Lung microvascular endothelial cell (primary cell): Measurements from ENCODE around the gene COPS7A. TPM values are rescaled to one million over a fixed set of nuclear protein-coding genes. Genes with fewer than 3 reads are reported as not detected.

Source experiments
- DNase-seq, 2 donors: peaks; one replicate each; pipeline versions ENCODE4 v3.0.0 to v3.0.0-alpha.2; 2010; ENCODE audit warnings: low read depth in 2 of 2
- total RNA-seq: library from RNA; depleted of rRNA; stranded (reverse); fragments of >200 nt; gene quantifications from 2 replicates; pipeline ENCODE4 v1.2.1, GENCODE V29; 2014

The COPS7A gene
- total RNA-seq, 1 donor from 2014 or later, result 43.5 TPM

GRCh38 chr12:6769666-6770065, 45.8 kb downstream of the COPS7A start:
- no peak for DNase-seq

GRCh38 chr12:6770094-6770493, 46.2 kb downstream of the COPS7A start:
- no peak for DNase-seq

GRCh38 chr12:6770600-6770999, 46.8 kb downstream of the COPS7A start:
- no peak for DNase-seq

GRCh38 chr12:6771091-6771495, 47.2 kb downstream of the COPS7A start:
- DNase-seq, result peak; percentile 69 to 78

GRCh38 chr12:6771509-6772330, 47.9 kb downstream of the COPS7A start:
- DNase-seq, result no peak

- DNase-seq, result no peak
Observed at GRCh38 chr12:6772331-6772695, 48.5 kb downstream of the COPS7A start, which contains the start of gene LAG3. Gene LAG3, plus strand, starts transcription at chr12:6772520. Its CDS starts 333 bp downstream, at chr12:6772853.

GRCh38 chr12:6772726-6773589, 49.1 kb downstream of the COPS7A start:
- DNase-seq, result no peak

- DNase-seq, result no peak
Observed at GRCh38 chr12:6773590-6774351, 49.9 kb downstream of the COPS7A start.

GRCh38 chr12:6774499-6775062, 50.7 kb downstream of the COPS7A start:
- DNase-seq, result no peak

GRCh38 chr12:6775185-6776174, 51.6 kb downstream of the COPS7A start:
- no peak for DNase-seq

GRCh38 chr12:6777386-6777785, 53.5 kb downstream of the COPS7A start:
- DNase-seq, result no peak

- DNase-seq, result no peak
Observed at GRCh38 chr12:6778217-6778573, 54.3 kb downstream of the COPS7A start.

GRCh38 chr12:6778574-6779550, 55.0 kb downstream of the COPS7A start:
- DNase-seq, result peak; percentile 90 to 95

GRCh38 chr12:6779708-6780432, 56.0 kb downstream of the COPS7A start:
- DNase-seq, result no peak

- DNase-seq, result no peak
Observed at GRCh38 chr12:6780573-6780972, 56.7 kb downstream of the COPS7A start.
